GM21825 (cell line): Measurements from ENCODE around the gene MSRB2.
"Not testable (repeated sequence)": the region's sequence is repeated elsewhere in the genome, so short reads cannot be mapped to it uniquely, and the experiment has no call there.

ENCODE experiments used
- ATAC-seq: cut with Tn5 transposase; IDR thresholded peaks from one replicate; pipeline ENCODE4 v1.9.1; 2021; ENCODE audit warnings: mild to moderate bottlenecking, moderate library complexity; ENCODE audit not compliant: unreplicated experiment

MSRB2 gene

GRCh38 chr10:23069019-23069815, 26.2 kb upstream of the MSRB2 start:
- ATAC-seq: no peak

- ATAC-seq: not testable (repeated sequence)
Measured at GRCh38 chr10:23070092-23070912, 25.1 kb upstream of the MSRB2 start.

- no peak for ATAC-seq
Measured at GRCh38 chr10:23070913-23071218, 24.5 kb upstream of the MSRB2 start.

GRCh38 chr10:23072593-23072992, 22.8 kb upstream of the MSRB2 start:
- ATAC-seq: not testable (repeated sequence)

GRCh38 chr10:23073527-23073926, 21.9 kb upstream of the MSRB2 start:
- ATAC-seq: no peak

- no peak for ATAC-seq
Measured at GRCh38 chr10:23075672-23076071, 19.7 kb upstream of the MSRB2 start.

GRCh38 chr10:23078114-23078513, 17.3 kb upstream of the MSRB2 start:
- ATAC-seq: no peak

- ATAC-seq: no peak
Measured at GRCh38 chr10:23079700-23080099, 15.7 kb upstream of the MSRB2 start.

GRCh38 chr10:23080262-23080661, 15.1 kb upstream of the MSRB2 start:
- ATAC-seq: no peak

- ATAC-seq: no peak
Measured at GRCh38 chr10:23081221-23081750, 14.1 kb upstream of the MSRB2 start.

- no peak for ATAC-seq
Measured at GRCh38 chr10:23081891-23082290, 13.5 kb upstream of the MSRB2 start.

GRCh38 chr10:23088609-23089008, 6.8 kb upstream of the MSRB2 start:
- ATAC-seq: no peak

GRCh38 chr10:23094786-23095403, 484 bp upstream of the MSRB2 start:
- ATAC-seq: no peak

- ATAC-seq: peak; percentile 40
Measured at GRCh38 chr10:23095966-23096801, 805 bp downstream of the MSRB2 start.

GRCh38 chr10:23096802-23097549, 1.6 kb downstream of the MSRB2 start:
- ATAC-seq: no peak

GRCh38 chr10:23099079-23099478, 3.7 kb downstream of the MSRB2 start:
- ATAC-seq: no peak

- ATAC-seq: no peak
Measured at GRCh38 chr10:23099816-23100215, 4.4 kb downstream of the MSRB2 start.

GRCh38 chr10:23100331-23101030, 5.1 kb downstream of the MSRB2 start:
- no peak for ATAC-seq

- no peak for ATAC-seq
Measured at GRCh38 chr10:23106331-23107072, 11.1 kb downstream of the MSRB2 start.
